NCI-H1436 treated with DMSO at 0.1 percent for 48 hours (cell line): ENCODE data around the gene RAB31.

ENCODE experiments used
- DNase-seq: peaks from one replicate; lab custom pipeline; 2025; lab: John Stamatoyannopoulos, UW

RAB31 gene

GRCh38 chr18:9738266-9738969 is 30.3 kb downstream of the RAB31 start:
- DNase-seq = no peak

- no peak for DNase-seq
Observed at GRCh38 chr18:9739516-9739915, 31.4 kb downstream of the RAB31 start.

- DNase-seq = no peak
Observed at GRCh38 chr18:9740071-9740470, 32.0 kb downstream of the RAB31 start.

- no peak for DNase-seq
Observed at GRCh38 chr18:9741406-9741792, 33.3 kb downstream of the RAB31 start.

GRCh38 chr18:9741793-9742523 is 33.9 kb downstream of the RAB31 start:
- no peak for DNase-seq

- DNase-seq = no peak
Observed at GRCh38 chr18:9742524-9743131, 34.5 kb downstream of the RAB31 start.

- DNase-seq = no peak
Observed at GRCh38 chr18:9743200-9744016, 35.3 kb downstream of the RAB31 start.

- no peak for DNase-seq
Observed at GRCh38 chr18:9746958-9747357, 38.9 kb downstream of the RAB31 start.

GRCh38 chr18:9749611-9750010 is 41.5 kb downstream of the RAB31 start:
- DNase-seq = no peak

- no peak for DNase-seq
Observed at GRCh38 chr18:9750112-9750511, 42.0 kb downstream of the RAB31 start.

GRCh38 chr18:9750606-9751304 is 42.7 kb downstream of the RAB31 start:
- no peak for DNase-seq

GRCh38 chr18:9751371-9752031 is 43.4 kb downstream of the RAB31 start:
- DNase-seq = no peak

- DNase-seq = no peak
Observed at GRCh38 chr18:9753846-9754245, 45.7 kb downstream of the RAB31 start.

GRCh38 chr18:9755110-9755509 is 47.0 kb downstream of the RAB31 start:
- no peak for DNase-seq

- DNase-seq = no peak
Observed at GRCh38 chr18:9755615-9756014, 47.5 kb downstream of the RAB31 start.

GRCh38 chr18:9756271-9756932 is 48.3 kb downstream of the RAB31 start:
- DNase-seq = no peak

- DNase-seq = no peak
Observed at GRCh38 chr18:9756933-9757470, 48.9 kb downstream of the RAB31 start.

- no peak for DNase-seq
Observed at GRCh38 chr18:9757827-9758621, 49.9 kb downstream of the RAB31 start.

GRCh38 chr18:9758624-9759075 is 50.5 kb downstream of the RAB31 start:
- no peak for DNase-seq
